Esophagus squamous epithelium (tissue), 5 donors: ENCODE measurements around the gene TPK1. TPM values are rescaled to one million over a fixed set of nuclear protein-coding genes. Genes with fewer than 3 reads are reported as not detected.

Experiments used
- DNase-seq: peaks from one replicate; lab custom pipeline; 2025; lab: John Stamatoyannopoulos, UW
- H3K27ac ChIP-seq, 4 donors: fragments of 200-600 bp; sonication (generic); one replicate each; pipeline ENCODE4 v1.5.1; 2016 to 2019; ENCODE audit warnings: mild to moderate bottlenecking in 1 of 4
- H3K27me3 ChIP-seq, 4 donors: fragments of 200-600 bp; sonication (generic); 1 replicate in 3 of 4; 2 replicates in 1 of 4; pipeline versions ENCODE4 v1.5.1 to v1.6.0; 2017 to 2021; ENCODE audit warnings: antibody characterized with exemption in 1 of 4
- H3K36me3 ChIP-seq, 3 donors: fragments of 200-600 bp; sonication (generic); one replicate each; pipeline ENCODE4 v1.5.1; 2016 to 2019
- H3K4me1 ChIP-seq, 3 donors: fragments of 200-600 bp; sonication (generic); one replicate each; pipeline ENCODE4 v1.5.1; 2017 to 2019
- H3K4me3 ChIP-seq, 4 donors: fragments of 200-600 bp; sonication (generic); 1 replicate in 3 of 4; 2 replicates in 1 of 4; pipeline ENCODE4 v1.5.1; 2016 to 2019; ENCODE audit warnings: mild to moderate bottlenecking in 2 of 4, moderate library complexity in 1 of 4
- H3K9me3 ChIP-seq, 3 donors: fragments of 200-600 bp; sonication (generic); one replicate each; pipeline ENCODE4 v1.5.1; 2016 to 2019
- CTCF ChIP-seq, 6 experiments: fragments of 450-650 bp in 4 of 6; fragments of 200-600 bp in 2 of 6; sonication (generic) in 2 of 6; IDR thresholded peaks; one replicate each; pipeline ENCODE4 v1.5.1; 2016 to 2019; ENCODE audit warnings: antibody characterized with exemption in 6 of 6, mild to moderate bottlenecking in 4 of 6, moderate library complexity in 4 of 6
- POLR2A ChIP-seq, 4 donors: fragments of 450-650 bp; IDR thresholded peaks; one replicate each; pipeline ENCODE4 v1.6.1; 2017; ENCODE audit warnings: antibody characterized with exemption in 4 of 4, mild to moderate bottlenecking in 4 of 4, moderate library complexity in 3 of 4
- WGBS, 2 donors: methylation state at CpG; one replicate each; pipeline ENCODE4 v1.1.5; 2018; 5-methylcytosine and 5-hydroxymethylcytosine counted together
- intact Hi-C: fragments of 100-400 bp; cut with DNase I; formaldehyde crosslinking; loops from one replicate; pipeline ENCODE4 v1.15.0; 2022
- total RNA-seq, 4 donors: library from RNA; depleted of rRNA; stranded (reverse); fragments of >200 nt; gene quantifications; one replicate each; pipeline ENCODE4 v1.1.0, GENCODE V29; 2016
- donor health status: DM: yes; HTN: yes; CAD: no.

Gene TPK1
- total RNA-seq, 4 donors from 2014 or later: 2.3 to 8.4 (median 2.7) TPM

GRCh38 chr7:144792050-144792449 is 43.8 kb downstream of the TPK1 start:
- TF ChIP-seq POLR2A (IDR thresholded peaks at IDR 0.05) (no peak), CTCF (IDR thresholded peaks at IDR 0.05) (no peak)
- Histone ChIP-seq H3K36me3 (no peaks in the 10 kb centered on the region), H3K4me3 (no peak overlapping the region), H3K4me1 (no peaks in the 10 kb centered on the region), H3K9me3 (no peaks in the 10 kb centered on the region), H3K27ac (no peak overlapping the region), H3K27me3 (no peaks in the 10 kb centered on the region)
- DNase-seq: no peak
- 27% methylated on average over 3 of the region's 3 CpGs; no CpG with 5 or more reads in 1 of the 2 donors for WGBS, 2 donors
- intact Hi-C loops: no loop called here

GRCh38 chr7:144791488-144791887 is 44.4 kb downstream of the TPK1 start:
- no peak overlapping the region for H3K4me3 ChIP-seq
- H3K4me1 ChIP-seq: no peaks in the 10 kb centered on the region
- H3K36me3 ChIP-seq: no peaks in the 10 kb centered on the region
- no peaks in the 10 kb centered on the region for H3K27me3 ChIP-seq
- WGBS, 2 donors: 48 to 67% methylated on average over 2 of the region's 2 CpGs
- H3K27ac ChIP-seq: no peak overlapping the region
- DNase-seq: no peak
- TF ChIP-seq POLR2A (IDR thresholded peaks at IDR 0.05) (no peak), CTCF (IDR thresholded peaks at IDR 0.05) (no peak)
- intact Hi-C loops: no loop called here
- H3K9me3 ChIP-seq: no peaks in the 10 kb centered on the region

GRCh38 chr7:144787127-144787526 is 48.7 kb downstream of the TPK1 start:
- Histone ChIP-seq H3K36me3 (no peaks in the 10 kb centered on the region), H3K27me3 (no peaks in the 10 kb centered on the region), H3K27ac (no peak overlapping the region), H3K9me3 (no peaks in the 10 kb centered on the region), H3K4me3 (no peak overlapping the region), H3K4me1 (no peaks in the 10 kb centered on the region)
- DNase-seq: no peak
- intact Hi-C loops: no loop called here
- 87 to 91% methylated on average over 2 of the region's 2 CpGs for WGBS, 2 donors
- TF ChIP-seq POLR2A (IDR thresholded peaks at IDR 0.05) (no peak), CTCF (IDR thresholded peaks at IDR 0.05) (peak in 2 of 6 experiments; percentile 11 to 40)

GRCh38 chr7:144786522-144786921 is 49.3 kb downstream of the TPK1 start:
- Histone ChIP-seq H3K4me1 (no peaks in the 10 kb centered on the region), H3K36me3 (no peaks in the 10 kb centered on the region), H3K9me3 (no peaks in the 10 kb centered on the region), H3K27me3 (no peaks in the 10 kb centered on the region), H3K27ac (no peak overlapping the region), H3K4me3 (no peak overlapping the region)
- intact Hi-C loops: no loop called here
- DNase-seq: no peak
- WGBS, 2 donors: 75 to 85% methylated on average over 2 of the region's 2 CpGs
- TF ChIP-seq CTCF (IDR thresholded peaks at IDR 0.05) (peak in 1 of 6 experiments; percentile 11), POLR2A (IDR thresholded peaks at IDR 0.05) (no peak)

- no peak for DNase-seq
- Histone ChIP-seq H3K4me3 (no peak overlapping the region), H3K36me3 (no peaks in the 10 kb centered on the region), H3K9me3 (no peaks in the 10 kb centered on the region), H3K27ac (no peak overlapping the region), H3K27me3 (no peaks in the 10 kb centered on the region), H3K4me1 (no peaks in the 10 kb centered on the region)
- TF ChIP-seq CTCF (IDR thresholded peaks at IDR 0.05): no peak
- intact Hi-C loops: no loop called here
- WGBS, 2 donors: 75 to 80% methylated on average over 1 of the region's 1 CpG
Measured at GRCh38 chr7:144786079-144786478, 49.8 kb downstream of the TPK1 start.
